ENCODE measurements around the gene PFKP.

The PFKP gene

GRCh38 chr10:3091921-3092320, 24.6 kb downstream of the PFKP start:
- TF ChIP-seq, protein P1, sequence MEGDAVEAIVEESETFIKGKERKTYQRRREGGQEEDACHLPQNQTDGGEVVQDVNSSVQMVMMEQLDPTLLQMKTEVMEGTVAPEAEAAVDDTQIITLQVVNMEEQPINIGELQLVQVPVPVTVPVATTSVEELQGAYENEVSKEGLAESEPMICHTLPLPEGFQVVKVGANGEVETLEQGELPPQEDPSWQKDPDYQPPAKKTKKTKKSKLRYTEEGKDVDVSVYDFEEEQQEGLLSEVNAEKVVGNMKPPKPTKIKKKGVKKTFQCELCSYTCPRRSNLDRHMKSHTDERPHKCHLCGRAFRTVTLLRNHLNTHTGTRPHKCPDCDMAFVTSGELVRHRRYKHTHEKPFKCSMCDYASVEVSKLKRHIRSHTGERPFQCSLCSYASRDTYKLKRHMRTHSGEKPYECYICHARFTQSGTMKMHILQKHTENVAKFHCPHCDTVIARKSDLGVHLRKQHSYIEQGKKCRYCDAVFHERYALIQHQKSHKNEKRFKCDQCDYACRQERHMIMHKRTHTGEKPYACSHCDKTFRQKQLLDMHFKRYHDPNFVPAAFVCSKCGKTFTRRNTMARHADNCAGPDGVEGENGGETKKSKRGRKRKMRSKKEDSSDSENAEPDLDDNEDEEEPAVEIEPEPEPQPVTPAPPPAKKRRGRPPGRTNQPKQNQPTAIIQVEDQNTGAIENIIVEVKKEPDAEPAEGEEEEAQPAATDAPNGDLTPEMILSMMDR (IDR thresholded peaks at IDR 0.05; ENCODE audit: low read depth, low read length), result no peak
- no peak overlapping the region for H3K4me3 ChIP-seq (ENCODE audit: low read depth, low read length)

DNA sequence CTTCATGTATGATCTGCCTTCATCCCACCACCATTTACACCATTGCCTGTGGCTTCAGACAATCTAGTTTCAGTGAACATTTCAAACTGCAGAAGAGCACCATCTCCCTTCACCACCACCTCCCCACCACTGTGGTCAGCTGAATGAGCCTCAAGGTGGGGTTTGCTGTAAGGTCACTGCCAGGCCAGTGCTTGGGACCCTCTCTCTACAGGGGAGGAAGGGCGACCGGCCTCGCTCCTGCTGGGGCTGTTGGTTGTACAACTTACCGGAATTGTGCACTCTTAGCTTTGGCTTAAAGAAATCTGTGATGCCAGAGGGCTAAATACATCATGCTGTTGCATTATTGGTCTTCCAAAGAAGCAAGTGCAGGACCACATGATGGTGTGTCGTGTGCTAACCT, 26.6 kb downstream of the PFKP start:
- no peak overlapping the region for H3K4me3 ChIP-seq (ENCODE audit: low read depth, low read length)
- TF ChIP-seq, protein P1 (IDR thresholded peaks at IDR 0.05; ENCODE audit: low read depth, low read length), result no peak

- TF ChIP-seq, protein P1 (IDR thresholded peaks at IDR 0.05; ENCODE audit: low read depth, low read length), result no peak
- H3K4me3 ChIP-seq (ENCODE audit: low read depth, low read length), result peak overlapping the region; percentile 29
These were observed 27.3 kb downstream of the PFKP start for GRCh38 chr10:3094609-3095036.

GRCh38 chr10:3095373-3096139, 28.2 kb downstream of the PFKP start:
- TF ChIP-seq, protein P1 (IDR thresholded peaks at IDR 0.05; ENCODE audit: low read depth, low read length), result no peak
- peak overlapping the region; percentile 35 for H3K4me3 ChIP-seq (ENCODE audit: low read depth, low read length)

DNA sequence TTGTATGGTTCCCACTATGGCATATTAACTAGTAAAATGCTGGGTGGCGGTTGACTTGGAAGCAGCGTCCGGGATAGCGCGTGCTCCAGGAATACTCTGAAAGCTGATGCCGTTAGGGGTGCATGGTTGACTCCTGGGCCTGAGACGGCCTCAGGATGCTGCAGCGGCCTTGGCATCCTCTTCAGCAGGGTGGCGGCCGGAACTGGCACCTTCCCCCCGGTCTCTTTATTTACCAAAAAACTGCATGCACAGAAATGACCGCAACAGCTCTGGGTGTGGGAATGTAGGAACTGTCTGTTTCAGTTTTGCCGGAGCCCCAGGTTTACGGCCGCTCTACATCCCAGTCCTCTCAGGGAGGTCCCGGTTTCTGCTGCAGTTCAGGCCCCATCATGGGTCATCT, 28.8 kb downstream of the PFKP start:
- TF ChIP-seq, protein P1 (IDR thresholded peaks at IDR 0.05; ENCODE audit: low read depth, low read length), result no peak
- peak overlapping the region; percentile 35 for H3K4me3 ChIP-seq (ENCODE audit: low read depth, low read length)

DNA sequence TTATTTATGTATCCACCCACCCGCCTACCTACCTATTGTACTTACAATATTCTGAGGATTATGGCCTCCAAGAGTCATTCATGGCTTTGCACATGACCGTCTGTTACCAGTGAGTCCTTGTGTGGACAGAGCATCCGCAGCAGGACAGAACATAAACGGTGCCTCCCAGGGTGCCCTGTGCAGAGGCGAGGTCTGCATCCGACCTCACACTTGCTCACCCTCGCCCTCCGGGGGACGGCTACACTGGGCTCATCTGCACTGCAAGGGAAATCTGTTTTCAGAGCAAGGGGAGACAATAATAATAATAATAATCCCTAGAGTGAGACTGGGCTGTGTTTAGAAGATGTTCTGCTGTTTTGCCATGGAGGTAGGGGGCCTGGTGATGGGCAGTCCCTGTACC, 29.8 kb downstream of the PFKP start:
- TF ChIP-seq, protein P1 (IDR thresholded peaks at IDR 0.05; ENCODE audit: low read depth, low read length), result no peak
- no peak overlapping the region for H3K4me3 ChIP-seq (ENCODE audit: low read depth, low read length)

GRCh38 chr10:3098689-3099088, 31.3 kb downstream of the PFKP start:
- H3K4me3 ChIP-seq (ENCODE audit: low read depth, low read length), result no peak overlapping the region
- TF ChIP-seq, protein P1 (IDR thresholded peaks at IDR 0.05; ENCODE audit: low read depth, low read length), result no peak

Measured in WI38 (cell line).